ENCODE data around the gene INTS2. TPM values are rescaled to one million over a fixed set of nuclear protein-coding genes. Genes with fewer than 3 reads are reported as not detected.
"Not testable (repeated sequence)": the region's sequence is repeated elsewhere in the genome, so short reads cannot be mapped to it uniquely, and the experiment has no call there.

Gene INTS2, protein sequence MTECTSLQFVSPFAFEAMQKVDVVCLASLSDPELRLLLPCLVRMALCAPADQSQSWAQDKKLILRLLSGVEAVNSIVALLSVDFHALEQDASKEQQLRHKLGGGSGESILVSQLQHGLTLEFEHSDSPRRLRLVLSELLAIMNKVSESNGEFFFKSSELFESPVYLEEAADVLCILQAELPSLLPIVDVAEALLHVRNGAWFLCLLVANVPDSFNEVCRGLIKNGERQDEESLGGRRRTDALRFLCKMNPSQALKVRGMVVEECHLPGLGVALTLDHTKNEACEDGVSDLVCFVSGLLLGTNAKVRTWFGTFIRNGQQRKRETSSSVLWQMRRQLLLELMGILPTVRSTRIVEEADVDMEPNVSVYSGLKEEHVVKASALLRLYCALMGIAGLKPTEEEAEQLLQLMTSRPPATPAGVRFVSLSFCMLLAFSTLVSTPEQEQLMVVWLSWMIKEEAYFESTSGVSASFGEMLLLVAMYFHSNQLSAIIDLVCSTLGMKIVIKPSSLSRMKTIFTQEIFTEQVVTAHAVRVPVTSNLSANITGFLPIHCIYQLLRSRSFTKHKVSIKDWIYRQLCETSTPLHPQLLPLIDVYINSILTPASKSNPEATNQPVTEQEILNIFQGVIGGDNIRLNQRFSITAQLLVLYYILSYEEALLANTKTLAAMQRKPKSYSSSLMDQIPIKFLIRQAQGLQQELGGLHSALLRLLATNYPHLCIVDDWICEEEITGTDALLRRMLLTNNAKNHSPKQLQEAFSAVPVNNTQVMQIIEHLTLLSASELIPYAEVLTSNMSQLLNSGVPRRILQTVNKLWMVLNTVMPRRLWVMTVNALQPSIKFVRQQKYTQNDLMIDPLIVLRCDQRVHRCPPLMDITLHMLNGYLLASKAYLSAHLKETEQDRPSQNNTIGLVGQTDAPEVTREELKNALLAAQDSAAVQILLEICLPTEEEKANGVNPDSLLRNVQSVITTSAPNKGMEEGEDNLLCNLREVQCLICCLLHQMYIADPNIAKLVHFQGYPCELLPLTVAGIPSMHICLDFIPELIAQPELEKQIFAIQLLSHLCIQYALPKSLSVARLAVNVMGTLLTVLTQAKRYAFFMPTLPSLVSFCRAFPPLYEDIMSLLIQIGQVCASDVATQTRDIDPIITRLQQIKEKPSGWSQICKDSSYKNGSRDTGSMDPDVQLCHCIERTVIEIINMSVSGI
- total RNA-seq = 25.7 and 26.9 TPM in 2 replicates

DNA sequence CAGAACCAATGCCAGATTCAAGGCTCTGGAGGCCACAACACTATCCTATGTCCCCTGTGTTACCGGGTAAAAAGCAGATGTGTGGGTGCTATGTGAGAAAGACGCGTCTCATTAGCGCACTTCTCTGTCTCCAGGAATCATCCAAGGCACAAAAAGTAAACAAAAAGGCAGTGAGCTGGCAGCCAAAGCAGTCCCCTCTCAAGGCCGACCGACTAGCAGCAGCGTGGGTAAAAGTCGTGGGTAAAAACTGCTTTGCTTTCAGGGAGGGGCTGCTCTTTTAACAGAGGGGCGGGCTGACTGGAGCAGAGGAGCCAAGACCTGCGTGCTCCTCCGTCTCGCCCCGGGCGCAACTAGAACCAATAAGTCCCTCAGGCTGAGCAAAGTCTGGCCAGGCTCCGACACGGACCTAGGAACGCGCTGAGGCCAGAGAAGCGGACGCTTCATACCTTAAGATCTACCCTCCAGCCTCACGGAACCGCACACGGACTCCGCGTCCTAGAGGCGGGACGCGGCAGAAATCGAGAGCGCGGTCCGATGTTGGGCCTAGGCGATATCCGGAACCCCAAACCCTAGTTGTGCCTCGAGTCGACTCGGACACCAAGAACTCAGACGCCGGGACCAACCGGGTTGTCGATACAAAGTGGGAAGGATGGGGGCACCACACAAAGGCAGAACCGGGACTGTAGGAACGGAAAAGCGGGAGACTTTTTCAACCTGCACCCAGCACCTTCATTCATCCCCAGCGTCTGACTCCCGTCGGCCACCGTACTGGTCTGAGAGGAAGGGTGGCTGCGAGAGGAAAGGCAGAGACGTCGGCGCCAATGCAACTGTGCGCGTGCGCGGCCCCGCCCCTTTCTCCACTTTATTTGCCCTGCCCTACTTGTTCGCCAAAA, at the start of gene INTS2:
Gene INTS2 (minus strand): TSS at position 775 of the 893 bp plus-strand sequence. CDS start 1,338 bp downstream, outside the sequence.
- intact Hi-C loops (cut with micrococcal nuclease) = loop anchor here (1.0 kb wide), 2 partner anchors 64 to 137 kb away; partner anchors contain the start of gene BRIP1

DNA sequence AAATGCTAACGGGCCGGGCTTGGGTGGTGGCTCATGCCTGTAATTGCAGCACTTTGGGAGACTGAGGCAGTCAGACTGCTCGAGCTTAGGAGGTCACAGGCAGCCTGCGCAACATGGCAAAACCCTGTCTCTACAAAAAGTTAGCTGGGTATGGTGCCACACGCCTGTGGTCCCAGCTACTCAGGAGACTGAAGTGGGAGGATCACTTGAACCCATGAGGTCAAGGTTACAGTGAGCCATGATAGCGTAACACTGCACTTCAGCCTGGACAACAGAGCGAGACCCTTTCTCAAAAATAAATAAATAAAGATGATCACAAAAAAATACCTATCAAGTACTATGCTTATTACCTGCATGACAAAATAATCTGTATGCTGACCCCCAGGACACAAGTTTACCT, 46.3 kb upstream of the INTS2 start:
- intact Hi-C loops (cut with micrococcal nuclease) = no loop called here

DNA sequence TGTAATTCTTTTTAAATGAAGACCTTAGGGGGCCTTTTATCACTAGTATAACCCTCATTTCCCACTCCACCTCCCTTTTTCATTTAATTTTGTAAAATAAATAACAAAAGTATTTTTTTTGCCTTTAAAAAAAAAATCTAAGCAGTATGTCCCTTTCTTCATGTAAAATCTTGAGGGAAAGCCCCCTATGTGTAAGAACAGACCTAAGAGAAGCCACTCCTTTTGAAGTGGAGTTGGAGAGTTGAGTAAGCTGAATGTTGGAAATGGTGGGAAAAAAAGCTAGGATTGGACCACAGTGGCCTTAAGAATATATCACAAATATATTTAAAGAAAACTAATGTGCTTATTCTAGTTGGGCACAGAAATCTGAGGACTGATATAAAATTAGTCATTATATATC, 44.5 kb upstream of the INTS2 start:
- intact Hi-C loops (cut with micrococcal nuclease) = no loop called here

DNA sequence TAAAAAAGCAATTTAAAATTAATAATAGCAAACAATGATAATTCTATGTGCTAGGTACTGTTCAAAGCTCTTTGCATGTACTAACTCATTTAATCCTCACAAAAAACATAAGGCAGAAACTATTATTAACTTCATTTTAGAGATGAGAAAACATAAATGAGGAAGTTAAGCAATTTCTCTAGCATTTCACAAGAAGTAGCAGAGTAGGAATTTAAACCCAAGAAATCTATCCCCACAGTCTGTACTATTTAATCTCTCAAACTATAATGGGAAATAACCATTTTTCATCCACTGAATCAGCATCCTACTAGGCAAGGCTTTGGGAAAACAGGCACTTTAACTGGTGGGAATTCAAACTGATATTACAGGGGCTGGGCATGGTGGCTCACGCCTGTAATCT, 42.2 kb upstream of the INTS2 start:
- intact Hi-C loops (cut with micrococcal nuclease) = no loop called here

DNA sequence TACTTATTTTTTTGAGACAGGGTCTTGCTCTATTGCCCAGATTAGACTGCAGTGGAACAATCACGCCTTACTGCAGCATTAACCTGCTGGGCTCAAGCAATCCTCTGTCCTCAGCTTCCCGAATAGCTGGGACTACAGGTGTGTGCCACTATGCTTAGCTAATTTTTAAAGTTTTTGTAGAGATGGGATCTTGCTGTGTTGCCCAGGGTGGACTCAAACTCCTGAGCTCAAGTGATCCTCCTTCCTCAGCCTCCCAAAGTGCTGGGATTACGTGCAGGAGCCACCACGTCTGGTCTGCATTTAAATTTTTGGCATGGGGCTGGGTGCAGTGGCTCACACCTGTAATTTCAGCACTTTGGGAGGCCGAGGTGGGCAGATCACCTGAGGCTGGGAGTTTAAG, 41.0 kb upstream of the INTS2 start:
- intact Hi-C loops (cut with micrococcal nuclease) = no loop called here

DNA sequence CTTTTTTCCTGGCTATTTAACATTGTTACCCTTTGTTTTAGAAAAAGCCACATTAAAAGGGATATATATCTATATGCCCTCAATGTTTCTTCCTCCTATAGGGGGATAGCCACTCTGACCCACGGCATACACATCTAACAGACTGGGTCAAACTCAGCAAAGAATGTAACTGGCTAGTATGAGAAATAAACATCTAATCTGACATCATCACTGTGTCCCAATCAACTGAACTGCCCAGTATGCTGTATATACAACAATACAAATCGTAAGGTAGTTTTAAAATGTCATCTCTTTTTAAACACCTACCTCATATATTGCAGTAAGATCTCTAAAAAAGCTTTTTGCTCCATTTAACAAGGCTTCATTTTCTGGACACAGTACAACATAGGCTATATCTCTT, 39.9 kb upstream of the INTS2 start:
- intact Hi-C loops (cut with micrococcal nuclease) = no loop called here

DNA sequence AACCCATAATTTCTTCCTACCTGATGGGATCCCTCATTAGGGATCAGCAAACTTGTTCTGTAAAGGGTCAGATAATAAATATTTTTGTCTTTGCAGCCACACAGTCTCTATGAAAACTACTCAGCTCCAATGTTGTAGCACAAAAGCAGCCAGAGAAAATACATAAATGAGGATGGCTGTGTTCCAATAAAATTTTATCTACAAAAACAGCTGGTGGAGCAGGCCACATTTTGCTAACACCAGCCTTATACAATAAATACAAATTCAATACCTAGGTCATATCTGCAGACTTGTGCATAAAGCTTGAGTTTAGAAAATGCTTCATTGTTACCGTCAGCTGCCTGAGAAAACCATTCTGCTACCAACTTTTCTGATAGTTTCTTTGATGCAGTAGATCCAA, 38.4 kb upstream of the INTS2 start:
- intact Hi-C loops (cut with micrococcal nuclease) = no loop called here

DNA sequence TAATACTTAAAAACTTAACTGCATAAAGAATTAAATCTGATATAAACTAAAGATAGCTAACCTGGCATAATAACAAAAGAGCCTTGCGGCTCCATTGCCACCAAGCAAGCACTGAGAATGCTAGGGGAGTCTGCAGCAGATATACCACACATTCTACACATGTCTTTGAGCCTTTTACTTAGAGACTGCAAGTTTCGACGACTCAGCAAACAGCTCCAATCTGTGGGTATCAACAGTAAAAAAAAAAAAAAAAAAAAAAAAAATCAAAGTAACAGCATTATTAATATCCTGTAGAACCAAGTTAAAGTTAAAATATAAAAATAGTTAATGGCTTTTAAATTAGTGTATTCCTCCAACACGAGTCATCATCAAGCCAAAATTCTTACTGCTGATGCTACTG, 27.8 kb upstream of the INTS2 start:
- intact Hi-C loops (cut with micrococcal nuclease) = no loop called here

DNA sequence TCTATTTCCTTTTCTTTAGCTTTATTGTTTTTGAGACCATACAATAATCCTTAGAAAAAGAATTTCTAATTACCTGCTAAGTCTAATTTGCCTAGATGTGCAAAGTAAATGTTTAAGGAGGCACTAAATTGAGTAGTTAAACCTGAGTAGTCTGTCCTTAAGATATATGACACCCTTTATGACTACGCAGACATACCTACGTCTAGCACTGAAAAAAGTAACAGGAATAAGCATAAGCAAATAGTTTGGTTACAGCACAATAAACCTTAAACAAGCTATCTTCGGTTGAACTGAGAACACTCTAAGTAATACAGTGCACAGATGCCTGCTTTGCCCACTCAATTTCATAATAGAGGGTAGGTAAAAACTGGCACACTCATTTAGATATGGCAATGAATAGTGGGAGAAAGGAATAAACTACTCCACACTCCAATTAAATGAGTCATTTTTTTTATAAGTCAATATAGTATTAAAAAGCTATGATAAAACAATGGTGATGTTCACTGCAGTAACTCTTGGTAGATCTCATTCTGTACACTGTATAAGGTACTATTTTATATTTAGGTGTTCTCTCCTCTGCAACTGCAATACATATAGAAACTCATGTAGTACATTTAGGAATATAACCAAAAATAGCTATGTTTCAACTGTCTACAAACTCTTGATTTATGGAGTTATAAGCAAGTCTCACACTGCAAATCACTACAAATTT, 19.7 kb upstream of the INTS2 start:
- intact Hi-C loops (cut with micrococcal nuclease) = no loop called here

DNA sequence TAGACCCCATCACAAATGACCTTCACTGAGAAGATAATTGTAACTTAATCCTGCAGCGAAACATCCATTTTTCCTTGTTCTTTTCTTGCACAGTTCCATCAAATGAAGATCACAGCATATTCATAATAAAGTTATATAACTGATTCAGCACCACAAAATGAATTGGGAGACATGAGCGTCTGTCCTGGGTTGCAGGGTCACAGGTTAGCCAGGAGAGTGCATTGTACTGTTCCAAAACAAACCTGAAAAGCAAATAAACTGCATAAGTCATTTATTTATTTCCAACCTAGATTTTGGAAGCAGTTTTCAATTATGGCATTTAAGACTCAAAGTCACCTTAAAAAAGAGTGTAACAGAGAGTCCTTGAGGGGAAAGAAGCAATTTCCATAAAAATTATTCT, 18.6 kb upstream of the INTS2 start:
- intact Hi-C loops (cut with micrococcal nuclease) = no loop called here

DNA sequence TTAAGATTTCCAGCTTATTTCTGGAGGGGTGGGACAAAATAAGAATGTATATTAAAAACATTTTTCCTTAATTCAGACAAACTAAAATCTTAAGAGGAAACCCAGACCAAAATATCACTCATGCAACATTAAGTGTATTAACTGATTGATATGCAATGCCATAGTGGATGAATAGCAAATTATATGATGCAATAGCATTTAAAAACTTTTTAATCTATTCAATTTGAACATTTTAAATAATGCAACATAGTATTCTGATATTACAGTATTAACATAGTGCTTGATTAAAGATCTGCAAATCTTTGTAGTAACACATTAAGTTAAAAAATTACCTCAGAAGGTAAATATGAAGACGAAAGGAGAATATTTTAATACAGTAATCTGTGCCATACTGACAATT, 15.3 kb upstream of the INTS2 start:
- intact Hi-C loops (cut with micrococcal nuclease) = no loop called here

DNA sequence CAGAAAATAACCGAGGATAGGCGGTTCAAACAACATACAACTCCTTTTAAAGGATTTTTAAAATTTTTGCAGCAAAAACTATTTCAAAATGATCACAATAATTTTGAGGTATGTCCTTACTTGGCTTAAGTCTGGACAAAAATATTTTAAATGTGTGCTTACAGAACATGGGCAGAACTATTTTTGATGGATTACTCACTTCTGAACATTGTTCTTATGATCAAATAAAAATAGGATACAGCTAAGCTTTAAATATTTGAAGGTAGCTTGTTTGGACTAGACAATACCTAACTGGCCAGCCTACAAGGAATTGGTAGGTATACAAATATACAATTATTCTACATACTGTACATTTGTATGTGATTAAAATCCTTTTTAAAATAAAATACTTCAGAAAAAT, 14.3 kb upstream of the INTS2 start:
- intact Hi-C loops (cut with micrococcal nuclease) = no loop called here

DNA sequence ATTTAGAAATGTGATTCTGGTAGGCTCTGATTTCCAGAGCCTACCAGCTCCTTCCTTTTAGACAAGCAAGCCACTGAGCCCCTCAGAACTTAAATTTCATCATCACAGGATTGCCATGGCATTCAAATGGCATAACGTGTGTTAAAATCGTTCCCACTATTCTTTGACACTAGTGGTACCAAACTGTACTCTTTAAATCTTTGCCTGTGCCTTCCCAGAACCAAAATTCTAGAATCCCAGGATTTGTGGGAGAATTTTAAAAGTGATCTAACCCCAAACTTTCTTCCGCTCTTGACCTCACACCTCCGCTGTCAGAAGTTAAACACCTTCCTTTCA, 287 bp upstream of the INTS2 start:
- intact Hi-C loops (cut with micrococcal nuclease) = no loop called here

DNA sequence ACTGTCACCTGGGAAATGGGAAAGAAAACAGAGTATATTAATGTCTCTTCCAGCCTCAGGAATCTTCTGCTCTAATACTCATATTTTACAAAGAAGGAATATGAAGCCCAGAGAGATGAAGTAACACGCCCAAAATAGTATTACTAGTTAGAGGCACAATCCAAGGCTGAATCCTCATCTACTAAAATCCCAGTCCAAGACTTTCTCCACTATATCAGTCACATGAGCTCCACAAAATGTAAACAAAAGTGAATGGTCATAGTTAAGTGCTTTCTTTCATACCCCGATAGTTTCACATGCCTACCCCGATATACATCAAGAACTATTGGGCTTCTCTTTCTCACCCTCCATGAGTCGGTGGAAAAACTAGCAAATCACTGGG, 965 bp downstream of the INTS2 start:
- intact Hi-C loops (cut with micrococcal nuclease) = loop anchor here (1.0 kb wide), 2 partner anchors 64 to 137 kb away; partner anchors contain the start of gene BRIP1

DNA sequence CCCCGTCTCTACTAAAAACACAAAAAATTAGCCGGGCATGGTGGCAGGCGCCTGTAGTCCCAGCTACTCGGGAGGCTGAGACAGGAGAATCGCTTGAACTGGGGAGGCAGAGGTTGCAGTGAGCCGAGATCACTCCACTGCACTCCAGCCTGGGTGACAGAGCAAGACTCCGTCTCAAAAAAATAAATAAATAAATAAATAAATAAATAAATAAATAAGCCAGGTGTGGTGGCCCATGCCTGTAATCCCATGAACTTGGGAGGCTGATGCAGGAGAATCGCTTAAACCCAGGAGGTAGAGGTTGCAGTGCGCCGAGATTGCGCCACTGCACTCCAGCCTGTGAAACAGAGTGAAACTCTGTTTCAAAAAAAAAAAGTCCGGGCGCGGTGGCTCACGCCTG, 12.6 kb downstream of the INTS2 start:
- intact Hi-C loops (cut with micrococcal nuclease) = not testable (repeated sequence)

DNA sequence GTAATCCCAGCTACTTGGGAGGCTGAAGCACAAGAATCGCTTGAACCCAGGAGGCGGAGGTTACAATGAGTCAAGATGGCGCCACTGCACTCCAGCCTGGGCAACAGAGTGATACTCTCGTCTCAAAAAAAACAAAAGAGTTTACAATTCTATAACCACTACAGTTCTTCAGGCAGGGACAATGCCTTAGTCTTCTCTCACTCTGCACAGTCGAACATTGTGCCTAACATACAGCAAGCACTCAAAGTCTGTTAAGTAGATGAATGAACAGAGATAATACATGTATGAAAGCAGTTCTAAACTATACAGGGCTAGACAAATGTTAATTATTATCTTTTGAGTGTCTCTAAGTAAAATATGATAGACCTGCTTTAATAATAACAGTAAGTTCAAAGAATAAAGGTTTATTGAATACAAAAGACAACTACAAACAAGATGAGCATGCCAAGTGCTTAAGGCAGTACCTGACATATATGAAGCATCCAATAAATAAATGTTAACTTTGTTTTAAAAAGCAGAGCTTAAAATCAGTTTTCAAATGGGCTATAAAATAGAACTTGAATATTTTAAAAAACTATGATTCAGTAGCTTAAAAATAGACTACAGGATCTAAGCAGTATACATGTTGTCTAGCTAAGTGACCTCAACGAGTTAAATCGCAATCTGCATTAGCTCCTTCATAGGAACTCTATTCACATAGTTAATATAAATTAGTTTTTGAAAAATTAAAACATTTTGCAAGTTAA, 19.3 kb downstream of the INTS2 start:
- intact Hi-C loops (cut with micrococcal nuclease) = no loop called here

DNA sequence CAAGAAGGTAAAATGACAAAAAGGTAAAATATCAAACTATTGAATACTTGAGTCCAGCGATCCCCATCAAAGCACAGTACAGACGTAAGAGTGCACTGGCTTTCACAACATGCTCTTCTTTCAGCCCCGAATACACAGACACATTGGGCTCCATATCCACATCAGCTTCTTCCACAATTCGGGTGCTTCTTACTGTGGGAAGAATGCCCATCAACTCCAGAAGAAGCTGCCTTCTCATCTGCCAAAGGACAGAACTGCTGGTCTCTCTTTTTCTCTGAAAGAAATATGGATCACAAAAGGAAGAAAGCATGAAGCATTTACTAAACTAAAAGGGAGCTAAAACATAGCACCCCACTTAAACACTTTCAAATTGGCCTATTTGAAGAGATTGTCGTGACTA, 20.4 kb downstream of the INTS2 start:
- intact Hi-C loops (cut with micrococcal nuclease) = no loop called here

DNA sequence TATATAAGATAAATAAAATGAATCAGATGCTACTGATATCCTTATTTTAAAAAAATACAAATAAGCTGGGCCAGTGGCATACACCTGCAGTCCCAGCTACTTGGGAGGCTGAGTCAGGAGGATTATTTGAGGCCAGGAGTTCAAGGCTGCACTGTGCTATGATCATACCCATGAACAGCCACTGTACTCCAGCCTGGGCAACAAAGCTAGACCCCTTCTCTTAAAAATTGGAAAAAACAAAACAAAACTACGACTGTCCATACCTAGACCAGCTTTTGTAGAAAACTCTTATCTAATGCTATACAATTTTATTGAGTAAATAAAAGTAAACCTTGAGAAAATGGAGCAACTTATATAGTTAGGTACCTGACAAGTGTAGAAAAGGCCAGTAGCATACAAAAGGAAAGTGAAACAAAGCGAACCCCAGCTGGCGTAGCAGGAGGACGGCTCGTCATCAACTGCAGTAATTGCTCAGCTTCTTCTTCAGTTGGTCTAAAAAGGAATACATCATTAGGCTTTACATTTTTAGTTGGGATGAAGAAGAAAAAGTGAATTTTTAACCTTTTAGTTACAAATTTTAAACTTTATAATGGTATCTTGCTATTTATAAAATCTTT, 23.6 kb downstream of the INTS2 start:
- intact Hi-C loops (cut with micrococcal nuclease) = no loop called here

DNA sequence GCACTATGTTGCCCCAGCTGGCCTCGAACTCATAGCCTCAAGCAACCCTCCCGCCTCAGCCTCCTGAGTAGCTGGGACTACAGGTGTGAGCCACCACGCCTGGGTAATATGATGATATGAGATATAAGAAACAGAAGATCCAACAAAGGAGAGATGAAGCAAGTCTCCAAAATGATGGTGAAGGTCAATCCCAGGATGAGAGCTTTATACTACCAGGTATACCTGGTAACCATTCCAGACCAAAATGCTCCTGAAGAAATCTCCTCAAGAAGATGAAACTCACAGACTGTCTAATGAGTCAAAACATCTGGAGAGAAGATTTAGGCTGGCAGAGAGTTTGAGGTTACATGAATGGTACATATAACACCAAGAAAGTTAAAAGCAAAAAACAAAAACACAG, 24.5 kb downstream of the INTS2 start:
- intact Hi-C loops (cut with micrococcal nuclease) = no loop called here
